ENCODE measurements around the gene TEX14.

TEX14 gene

DNA sequence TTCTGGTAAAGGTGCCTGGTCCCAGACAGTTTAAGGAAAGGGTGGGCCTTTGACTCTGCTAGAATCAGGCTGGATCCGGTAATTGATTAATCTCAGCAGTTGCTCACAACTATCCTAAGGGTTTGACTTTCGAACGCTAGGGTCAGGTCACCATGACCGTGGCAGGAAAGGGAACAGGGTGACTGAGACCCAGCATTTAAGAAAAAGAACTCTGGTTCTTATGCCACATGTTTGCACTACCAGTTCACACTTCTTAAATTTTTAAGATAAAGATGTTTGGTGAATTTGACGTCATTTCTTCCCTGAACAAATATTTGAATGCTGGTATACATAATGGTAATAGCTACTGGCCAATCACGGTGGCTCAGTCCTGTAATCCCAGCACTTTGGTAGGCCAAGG is 52.2 kb downstream of the TEX14 start:
- Histone ChIP-seq H3K27ac (no peak overlapping the region), H3K36me3 (no peaks in the 10 kb centered on the region), H3K4me3 (no peak overlapping the region), H3K9me3 (no peaks in the 10 kb centered on the region), H3K4me1 (no peaks in the 10 kb centered on the region), H3K27me3 (no peaks in the 10 kb centered on the region)
- TF ChIP-seq, protein P1, sequence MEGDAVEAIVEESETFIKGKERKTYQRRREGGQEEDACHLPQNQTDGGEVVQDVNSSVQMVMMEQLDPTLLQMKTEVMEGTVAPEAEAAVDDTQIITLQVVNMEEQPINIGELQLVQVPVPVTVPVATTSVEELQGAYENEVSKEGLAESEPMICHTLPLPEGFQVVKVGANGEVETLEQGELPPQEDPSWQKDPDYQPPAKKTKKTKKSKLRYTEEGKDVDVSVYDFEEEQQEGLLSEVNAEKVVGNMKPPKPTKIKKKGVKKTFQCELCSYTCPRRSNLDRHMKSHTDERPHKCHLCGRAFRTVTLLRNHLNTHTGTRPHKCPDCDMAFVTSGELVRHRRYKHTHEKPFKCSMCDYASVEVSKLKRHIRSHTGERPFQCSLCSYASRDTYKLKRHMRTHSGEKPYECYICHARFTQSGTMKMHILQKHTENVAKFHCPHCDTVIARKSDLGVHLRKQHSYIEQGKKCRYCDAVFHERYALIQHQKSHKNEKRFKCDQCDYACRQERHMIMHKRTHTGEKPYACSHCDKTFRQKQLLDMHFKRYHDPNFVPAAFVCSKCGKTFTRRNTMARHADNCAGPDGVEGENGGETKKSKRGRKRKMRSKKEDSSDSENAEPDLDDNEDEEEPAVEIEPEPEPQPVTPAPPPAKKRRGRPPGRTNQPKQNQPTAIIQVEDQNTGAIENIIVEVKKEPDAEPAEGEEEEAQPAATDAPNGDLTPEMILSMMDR (IDR thresholded peaks at IDR 0.05) = no peak
- DNase-seq = no peak
- intact Hi-C loops (cut with DNase I; ENCODE audit: low total_unique reads) = no loop called here

DNA sequence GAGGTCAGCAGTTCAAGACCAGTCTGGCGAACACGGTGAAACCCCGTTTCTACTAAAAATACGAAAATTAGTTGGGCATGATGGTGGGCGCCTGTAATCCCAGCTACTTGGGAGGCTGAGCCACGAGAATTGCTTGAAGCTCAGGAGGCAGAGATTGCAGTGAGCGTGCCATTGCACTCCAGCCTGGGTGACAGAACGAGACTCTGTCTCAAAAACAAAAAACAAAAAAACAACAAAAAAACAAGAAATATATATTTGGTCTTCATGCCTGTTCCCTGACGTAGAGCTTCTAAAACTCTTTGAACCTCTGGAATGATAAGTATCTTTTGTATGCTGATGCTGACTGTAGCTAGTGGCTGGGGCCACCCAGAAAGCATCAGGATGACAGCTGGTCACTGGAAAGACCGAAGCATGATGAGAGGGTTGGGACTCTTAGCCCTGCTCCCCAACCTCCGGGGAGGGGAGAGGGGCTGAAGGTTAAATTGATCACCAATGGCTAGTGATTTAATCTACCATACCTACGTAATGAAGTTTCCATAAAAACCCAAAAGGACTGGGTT is 54.8 kb downstream of the TEX14 start:
- intact Hi-C loops (cut with DNase I; ENCODE audit: low total_unique reads) = no loop called here
- H3K27ac ChIP-seq = no peak overlapping the region
- TF ChIP-seq, protein P1 (IDR thresholded peaks at IDR 0.05) = no peak
- no peak overlapping the region for H3K4me3 ChIP-seq
- no peak for DNase-seq
- no peaks in the 10 kb centered on the region for H3K9me3 ChIP-seq
- H3K36me3 ChIP-seq = no peaks in the 10 kb centered on the region
- H3K27me3 ChIP-seq = no peaks in the 10 kb centered on the region
- no peaks in the 10 kb centered on the region for H3K4me1 ChIP-seq

DNA sequence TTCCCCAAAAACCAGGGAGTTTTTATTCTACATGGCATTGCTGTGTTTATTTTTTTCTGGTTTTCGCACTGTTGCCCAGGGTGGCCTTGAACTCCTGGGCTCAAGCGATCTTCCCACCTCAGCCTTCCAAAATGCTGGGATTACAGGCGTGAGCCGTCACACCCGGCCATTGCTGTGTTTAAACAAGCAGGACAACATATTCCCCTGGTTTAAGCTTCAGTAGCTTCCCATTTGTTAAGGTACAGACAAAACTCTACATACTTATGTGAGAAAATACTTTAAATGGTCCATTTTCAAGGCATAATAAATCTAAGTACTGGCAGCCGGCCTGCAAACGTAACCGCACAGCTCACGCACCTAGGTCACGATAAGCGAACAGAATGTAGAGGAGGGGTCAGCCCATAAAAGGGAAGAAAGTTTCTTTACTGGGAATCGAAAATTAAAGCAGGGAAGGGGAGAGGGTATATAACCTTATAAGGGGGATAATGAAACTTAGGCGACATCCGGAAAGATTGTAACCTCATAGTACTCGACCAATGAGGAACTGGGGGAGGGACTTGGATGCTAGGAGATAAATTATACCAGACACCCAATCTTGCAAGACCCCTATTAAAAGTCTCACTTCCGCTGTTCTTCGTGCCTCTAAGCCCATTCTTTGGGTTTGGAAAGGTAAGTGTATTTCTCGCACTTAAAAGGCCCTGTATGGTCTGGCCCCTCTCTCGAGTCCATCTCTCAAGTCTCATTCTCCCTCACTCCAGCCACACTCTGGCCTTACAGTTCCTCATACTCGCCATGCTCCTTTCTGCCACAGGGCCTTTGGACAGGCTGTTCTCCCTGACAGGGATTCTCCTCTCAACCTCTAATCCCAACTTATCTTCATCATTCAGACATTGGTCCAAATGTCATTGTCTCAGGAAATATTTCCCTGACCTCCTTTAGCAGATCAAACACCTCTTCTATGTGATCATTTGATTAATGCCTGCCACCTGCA is 59.2 kb downstream of the TEX14 start:
- H3K4me1 ChIP-seq = peaks cover 0 to 5% (median 2%) of the 10 kb centered on the region in 4 donors
- H3K36me3 ChIP-seq = no peaks in the 10 kb centered on the region
- TF ChIP-seq, protein P1 (IDR thresholded peaks at IDR 0.05) = no peak
- H3K4me3 ChIP-seq = peak overlapping the region; percentile 42 to 52
- H3K27ac ChIP-seq = peak overlapping the region; percentile 71 to 80
- no peaks in the 10 kb centered on the region for H3K9me3 ChIP-seq
- intact Hi-C loops (cut with DNase I; ENCODE audit: low total_unique reads) = no loop called here
- no peak for DNase-seq
- no peaks in the 10 kb centered on the region for H3K27me3 ChIP-seq

DNA sequence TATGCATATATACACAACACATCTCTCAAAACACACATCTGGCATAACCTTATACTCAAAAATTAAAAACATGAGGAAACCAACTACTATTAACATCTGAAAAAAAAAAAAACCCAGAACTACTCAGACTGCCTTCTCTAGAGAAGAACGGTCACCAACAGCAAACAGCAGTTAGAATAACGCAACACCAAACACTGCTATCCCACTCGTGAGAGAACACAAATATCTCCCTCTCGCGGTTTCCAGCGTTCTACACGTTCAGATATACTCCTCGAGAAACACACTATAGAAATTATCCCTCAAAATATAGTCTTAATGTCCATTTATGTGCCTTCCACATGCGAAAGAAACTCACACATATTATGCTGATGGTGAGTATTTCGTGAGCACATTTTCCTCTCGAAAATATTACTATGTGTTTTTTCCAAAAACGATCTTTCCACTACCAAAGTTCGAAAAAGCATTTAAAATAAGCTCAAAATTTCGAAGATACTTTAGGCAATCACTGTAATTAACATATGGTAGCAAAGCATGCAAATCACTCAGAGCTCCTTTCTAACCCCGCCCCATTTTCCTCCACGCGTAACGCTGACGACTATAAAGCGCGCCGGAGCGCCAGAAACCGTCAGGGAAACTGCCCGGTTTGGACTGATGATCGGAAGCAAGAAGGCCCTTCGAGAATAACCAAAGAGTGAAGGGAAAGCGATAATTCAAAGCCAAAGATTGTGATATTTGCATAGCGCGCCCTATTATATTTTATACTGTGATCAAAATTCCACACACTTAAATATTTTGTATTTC is 60.1 kb downstream of the TEX14 start:
- Histone ChIP-seq H3K36me3 (no peaks in the 10 kb centered on the region), H3K27me3 (no peaks in the 10 kb centered on the region), H3K4me3 (peak overlapping the region; percentile 42 to 52), H3K4me1 (peaks cover 0 to 5% (median 2%) of the 10 kb centered on the region in 4 donors), H3K27ac (peak overlapping the region; percentile 71 to 80), H3K9me3 (no peaks in the 10 kb centered on the region)
- DNase-seq = peak; percentile 91 to 96
- TF ChIP-seq, protein P1 (IDR thresholded peaks at IDR 0.05) = peak; percentile 15 to 41
- intact Hi-C loops (cut with DNase I; ENCODE audit: low total_unique reads) = no loop called here

DNA sequence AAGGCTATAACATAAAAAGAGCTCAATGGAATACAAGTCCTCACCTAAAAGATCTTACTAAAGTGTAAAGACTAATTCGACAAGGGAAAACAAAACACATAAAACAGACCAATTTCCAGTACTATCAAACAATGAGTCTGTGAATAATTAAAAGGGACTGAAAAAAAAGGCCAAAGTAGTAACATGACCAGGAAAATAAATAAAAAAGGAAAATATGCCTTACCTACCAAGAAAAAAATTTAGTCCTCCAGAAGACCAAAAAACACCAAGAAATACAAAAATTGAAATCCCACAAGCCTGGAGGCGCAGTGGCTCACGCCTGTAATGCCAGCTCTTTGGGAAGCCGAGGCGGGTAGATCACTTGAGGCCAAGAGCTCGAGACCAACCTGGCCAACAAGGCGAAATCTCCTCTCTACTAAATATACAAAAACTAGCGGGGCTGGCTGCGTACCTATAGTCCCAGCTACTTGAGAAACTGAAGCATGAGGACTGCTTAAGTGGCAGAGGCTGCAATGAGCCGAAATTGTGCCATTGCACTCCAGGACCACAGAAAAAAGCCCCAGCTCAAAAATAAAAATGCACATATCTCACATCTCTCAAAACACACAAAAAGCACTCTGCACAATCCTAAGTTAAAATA is 60.8 kb downstream of the TEX14 start:
- peak in 1 of 2 donors; percentile 28 for DNase-seq
- Histone ChIP-seq H3K27ac (peak overlapping the region; percentile 71 to 80), H3K4me1 (peaks cover 0 to 5% (median 2%) of the 10 kb centered on the region in 4 donors), H3K27me3 (no peaks in the 10 kb centered on the region), H3K9me3 (no peaks in the 10 kb centered on the region), H3K4me3 (peak overlapping the region; percentile 42 to 52), H3K36me3 (no peaks in the 10 kb centered on the region)
- intact Hi-C loops (cut with DNase I; ENCODE audit: low total_unique reads) = no loop called here
- TF ChIP-seq, protein P1 (IDR thresholded peaks at IDR 0.05) = no peak

All from tibial artery (tissue), 4 donors.